K562 (cell line): ENCODE results near the gene CPT1C. TPM values are rescaled to one million over a fixed set of nuclear protein-coding genes. Genes with fewer than 3 reads are reported as not detected.

ENCODE experiments used
- AFF1 ChIP-seq, 2 experiments: fragments of 450-650 bp; IDR thresholded peaks; 2 replicates each; pipeline ENCODE4 v1.6.1; 2018; ENCODE audit warnings: mild to moderate bottlenecking in 2 of 2, low read depth in 1 of 2; ENCODE audit not compliant: partially characterized antibody in 2 of 2
- CEBPZ ChIP-seq: fragments of 150-350 bp; IDR thresholded peaks from 2 replicates; pipeline ENCODE4 v1.6.1; 2014; ENCODE audit warnings: low read depth, mild to moderate bottlenecking, low read length, borderline replicate concordance
- CTBP1 ChIP-seq: fragments of 450-650 bp; IDR thresholded peaks from 2 replicates; pipeline ENCODE4 v1.6.1; 2016; ENCODE audit warnings: borderline replicate concordance
- KLF10 ChIP-seq: fragments of 250-450 bp; sonication (Bioruptor Pico); IDR thresholded peaks from 2 replicates; pipeline ENCODE4 v1.6.1; 2021; ENCODE audit warnings: matching md5 sums
- MAX ChIP-seq: sonication (generic); formaldehyde crosslinking; IDR thresholded peaks from 2 replicates; pipeline ENCODE4 v1.9.0; 2022; ENCODE audit warnings: mild to moderate bottlenecking, missing genetic modification reagents
- MEF2A ChIP-seq: IDR thresholded peaks from 2 replicates; pipeline ENCODE4 v1.6.1; 2011; ENCODE audit warnings: low read depth, mild to moderate bottlenecking, low read length, moderate library complexity; ENCODE audit not compliant: control insufficient read depth
- NFATC3 ChIP-seq: fragments of 450-650 bp; IDR thresholded peaks from 2 replicates; pipeline ENCODE4 v1.6.1; 2017; ENCODE audit warnings: mild to moderate bottlenecking
- NFE2 ChIP-seq: IDR thresholded peaks from 2 replicates; pipeline ENCODE4 v1.6.1; 2014; ENCODE audit warnings: antibody characterized with exemption, low read depth
- SMAD3 ChIP-seq: fragments of 450-650 bp; formaldehyde crosslinking; conservative IDR thresholded peaks from 2 replicates; pipeline ENCODE4 v1.4.0; 2020; ENCODE audit warnings: mild to moderate bottlenecking
- TAF1 ChIP-seq: IDR thresholded peaks from 2 replicates; pipeline ENCODE4 v1.6.1; 2011; ENCODE audit warnings: mild to moderate bottlenecking, low read length, moderate library complexity; ENCODE audit not compliant: insufficient read depth, control insufficient read depth, severe bottlenecking; ENCODE audit errors: extremely low read depth
- THRB ChIP-seq: fragments of 450-650 bp; formaldehyde crosslinking; conservative IDR thresholded peaks from 2 replicates; pipeline ENCODE4 v1.4.0; 2022; ENCODE audit warnings: mild to moderate bottlenecking, missing genetic modification characterization
- VEZF1 ChIP-seq: fragments of 200-800 bp; sonication (Bioruptor generic); IDR thresholded peaks from 2 replicates; pipeline ENCODE4 v1.6.1; 2017; ENCODE audit warnings: missing genetic modification characterization, missing compliant biosample characterization
- ZBTB7A ChIP-seq: IDR thresholded peaks from 2 replicates; pipeline ENCODE4 v1.6.1; 2011; ENCODE audit warnings: low read depth, mild to moderate bottlenecking, low read length, moderate library complexity, borderline replicate concordance; ENCODE audit not compliant: control insufficient read depth
- ZNF146 ChIP-seq: IDR thresholded peaks from one replicate; pipeline ENCODE4 v1.6.1; 2018; ENCODE audit warnings: missing compliant biosample characterization; ENCODE audit not compliant: unreplicated experiment
- ZNF184 ChIP-seq: sonication (generic); formaldehyde crosslinking; IDR thresholded peaks from 2 replicates; pipeline ENCODE4 v1.5.0; 2020; ENCODE audit warnings: missing genetic modification reagents
- ZNF57 ChIP-seq: fragments of 450-650 bp; formaldehyde crosslinking; IDR thresholded peaks from 2 replicates; pipeline ENCODE4 v1.4.0; 2020; ENCODE audit warnings: mild to moderate bottlenecking, moderate library complexity
- polyA plus RNA-seq, 8 experiments: library from polyadenylated mRNA; depleted of rRNA in 4 of 8; stranded (reverse) in 5 of 8; unstranded in 3 of 8; fragments of >200 nt; fragmentation: Nextera tagmentation in 2 of 8; fragmentation: Illumina TruSeq in 1 of 8; extraction: Ambion mirVana in 2 of 8; extraction: Trizol in 1 of 8; gene quantifications; 2 replicates each; pipeline versions ENCODE4 v1.2.1 to v1.2.3, GENCODE V29; 2011 to 2014; ENCODE audit warnings: inconsistent platforms in 1 of 8, missing spikeins in 1 of 8
- total RNA-seq, 7 experiments: library from RNA; depleted of rRNA in 6 of 7; stranded (reverse); fragments of >200 nt in 6 of 7; fragmentation: Illumina TruSeq in 2 of 7; extraction: Trizol in 2 of 7; gene quantifications; 2 replicates each; pipeline versions ENCODE4 v1.2.1 to v1.2.3, GENCODE V29; 2011 to 2021; ENCODE audit warnings: low replicate concordance in 1 of 7

The CPT1C gene
- total and polyA plus RNA-seq, 9 of the 15 experiments (the other 6 are each of a cell fraction or from before 2014, with no cell fraction given): 1.9 to 12.3 (median 3.0) TPM

GRCh38 chr19:49712397-49712859 lies 21.5 kb downstream of the CPT1C start (continued):
- TF ChIP-seq AFF1 (IDR thresholded peaks at IDR 0.05; ENCODE audit: low read depth in 1 of 2, partially characterized antibody in 2 of 2) (peak in 1 of 2 experiments; percentile 45), VEZF1 (CRISPR knock-in tag) (peak; percentile 68), ZNF184 (CRISPR knock-in tag) (no peak), NFATC3 (no peak), THRB (CRISPR knock-in tag) (0 out of 2 replicates have a peak, but pooled peaks have one; percentile 29), KLF10 (CRISPR knock-in tag) (no peak), MEF2A (no peak), NFE2 (0 out of 2 replicates have a peak, but pooled peaks have one; percentile 42), SMAD3 (no peak), TAF1 (peak; percentile 40), ZNF146 (no peak), ZBTB7A (peak; percentile 78), CTBP1 (peak; percentile 43), ZNF57 (no peak), MAX (peak; percentile 12; the same call in 1 of the 2 replicates), CEBPZ (no peak)
